ENCODE measurements around the gene RPL35A.

The RPL35A gene

DNA sequence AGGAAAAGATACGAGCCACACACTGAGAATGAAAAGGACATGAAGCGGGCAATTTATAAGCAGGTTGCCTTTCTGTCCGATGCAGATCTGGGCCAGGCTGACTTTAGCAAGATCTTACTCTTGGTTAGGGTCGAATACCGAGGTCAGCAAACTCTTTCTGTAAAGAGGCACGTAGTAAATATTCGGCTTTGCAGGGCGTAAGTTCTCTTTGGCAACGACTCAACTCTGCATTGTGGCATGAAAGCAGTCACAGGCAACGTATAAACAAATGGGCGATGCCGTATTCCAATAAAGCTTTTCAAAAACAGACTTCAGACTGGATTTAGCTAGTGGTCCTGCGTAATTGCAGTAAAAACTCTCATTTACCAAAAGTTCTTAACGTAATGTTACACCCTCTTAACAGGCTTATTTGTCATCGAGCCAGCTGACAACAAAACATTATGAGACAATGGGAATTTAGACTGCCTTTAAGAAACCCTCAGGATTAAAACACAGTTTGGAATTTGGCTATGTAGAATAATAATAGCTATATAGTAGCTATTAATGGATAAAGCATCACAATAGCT lies 13.1 kb upstream of the RPL35A start:
- Histone ChIP-seq H3K27me3 (ENCODE audit: insufficient read depth, low read depth, severe bottlenecking) (no peaks in the 10 kb centered on the region), H3K9me3 (ENCODE audit: severe bottlenecking) (no peaks in the 10 kb centered on the region), H3K36me3 (no peaks in the 10 kb centered on the region), H3K27ac (no peak overlapping the region), H3K4me3 (ENCODE audit: low read depth, low read length) (no peak overlapping the region)
- no peak for DNase-seq
- TF ChIP-seq CTCF (IDR thresholded peaks at IDR 0.05; ENCODE audit: low read depth, low read length): no peak

- Histone ChIP-seq H3K27me3 (ENCODE audit: insufficient read depth, low read depth, severe bottlenecking) (no peaks in the 10 kb centered on the region), H3K36me3 (no peaks in the 10 kb centered on the region), H3K4me3 (ENCODE audit: low read depth, low read length) (no peak overlapping the region), H3K9me3 (ENCODE audit: severe bottlenecking) (no peaks in the 10 kb centered on the region), H3K27ac (no peak overlapping the region)
- TF ChIP-seq CTCF (IDR thresholded peaks at IDR 0.05; ENCODE audit: low read depth, low read length): no peak
- no peak for DNase-seq
Measured at GRCh38 chr3:197940745-197941384, 9.1 kb upstream of the RPL35A start.

DNA sequence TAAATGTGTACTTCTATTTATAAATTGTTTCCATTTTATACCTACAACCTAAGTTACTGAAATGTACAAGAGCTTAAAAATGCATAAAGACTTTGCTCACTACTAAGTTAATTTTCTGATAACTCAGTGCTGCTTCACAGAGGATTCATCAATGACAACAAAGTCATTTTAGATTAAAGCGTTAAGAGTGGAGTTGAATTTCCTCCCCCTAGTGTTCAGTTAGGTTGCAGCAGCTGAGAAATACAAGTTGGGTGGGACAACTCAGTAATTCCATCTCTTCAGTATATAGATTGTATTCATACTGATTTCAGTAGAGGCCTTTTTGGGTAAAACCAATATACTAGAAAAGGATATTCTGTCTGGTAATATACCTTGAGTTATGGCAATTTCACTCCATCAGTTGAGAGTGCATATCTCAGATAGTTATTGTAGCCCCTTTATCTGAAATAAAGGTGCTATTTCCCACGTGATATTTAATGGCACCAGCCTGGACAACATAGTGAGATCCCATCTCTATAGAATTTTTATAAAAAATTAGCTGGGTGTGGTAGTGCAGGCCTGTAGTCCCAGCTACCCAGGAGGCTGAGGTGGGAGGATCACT lies 6.9 kb upstream of the RPL35A start:
- no peak for DNase-seq
- no peaks in the 10 kb centered on the region for H3K27me3 ChIP-seq (ENCODE audit: insufficient read depth, low read depth, severe bottlenecking)
- no peaks in the 10 kb centered on the region for H3K36me3 ChIP-seq
- peak; percentile 40; the same call in 1 of the 2 replicates for TF ChIP-seq CTCF (IDR thresholded peaks at IDR 0.05; ENCODE audit: low read depth, low read length)
- no peak overlapping the region for H3K4me3 ChIP-seq (ENCODE audit: low read depth, low read length)
- no peaks in the 10 kb centered on the region for H3K9me3 ChIP-seq (ENCODE audit: severe bottlenecking)
- no peak overlapping the region for H3K27ac ChIP-seq

DNA sequence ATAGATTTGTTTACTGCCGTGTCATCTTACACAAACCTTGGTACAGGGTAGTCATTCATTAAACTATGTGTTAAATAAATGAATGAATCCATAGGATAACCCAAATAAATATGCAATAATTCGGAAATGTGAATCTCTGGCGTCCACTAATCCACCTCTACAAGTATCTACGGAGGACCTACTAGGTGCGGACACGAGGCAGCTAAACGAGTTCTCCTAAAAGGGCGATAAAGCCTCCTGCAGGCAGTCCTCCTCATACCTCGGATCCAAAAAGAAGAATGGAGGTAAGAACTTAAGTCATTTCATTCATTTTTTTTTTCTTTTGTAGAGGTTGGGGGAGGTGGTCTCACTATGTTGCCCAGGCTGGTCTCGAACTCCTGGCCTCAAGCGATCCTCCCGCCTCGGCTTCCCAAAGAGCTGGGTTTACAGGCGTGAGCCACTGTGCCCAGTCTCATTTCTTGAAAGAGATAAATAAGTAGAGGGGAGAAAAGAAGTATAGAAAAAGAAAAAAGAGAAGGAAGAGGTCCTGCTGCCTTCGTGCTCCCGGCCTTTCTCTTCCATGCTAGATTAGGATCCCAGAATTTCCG lies 706 bp upstream of the RPL35A start:
- Histone ChIP-seq H3K27me3 (ENCODE audit: insufficient read depth, low read depth, severe bottlenecking) (no peaks in the 10 kb centered on the region), H3K36me3 (peaks cover 32% of the 10 kb centered on the region), H3K27ac (peak overlapping the region; percentile 91), H3K4me3 (ENCODE audit: low read depth, low read length) (peak overlapping the region; percentile 80), H3K9me3 (ENCODE audit: severe bottlenecking) (no peaks in the 10 kb centered on the region)
- no peak for TF ChIP-seq CTCF (IDR thresholded peaks at IDR 0.05; ENCODE audit: low read depth, low read length)
- DNase-seq: no peak

DNA sequence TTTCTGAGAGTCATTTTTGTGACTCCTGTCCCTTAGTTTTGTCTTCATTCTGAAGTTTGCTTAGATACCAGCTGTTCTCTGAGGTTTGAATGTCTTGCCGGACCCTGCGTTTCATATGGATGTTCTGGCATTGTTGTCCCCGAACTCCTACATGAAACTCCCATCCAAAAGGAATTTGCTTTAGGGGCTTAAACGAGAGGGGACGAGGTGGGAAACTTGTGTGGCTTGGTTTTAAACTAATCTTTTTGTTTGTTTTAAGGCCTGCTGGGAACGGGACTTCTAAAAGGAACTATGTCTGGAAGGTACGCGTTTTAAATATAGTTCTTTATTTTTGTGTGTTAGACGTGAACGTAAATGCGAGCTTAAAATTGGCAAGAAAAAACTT lies 679 bp downstream of the RPL35A start:
- Histone ChIP-seq H3K9me3 (ENCODE audit: severe bottlenecking) (no peaks in the 10 kb centered on the region), H3K27ac (peak overlapping the region; percentile 91), H3K27me3 (ENCODE audit: insufficient read depth, low read depth, severe bottlenecking) (no peaks in the 10 kb centered on the region), H3K4me3 (ENCODE audit: low read depth, low read length) (peak overlapping the region; percentile 80), H3K36me3 (peaks cover 36% of the 10 kb centered on the region)
- no peak for TF ChIP-seq CTCF (IDR thresholded peaks at IDR 0.05; ENCODE audit: low read depth, low read length)
- no peak for DNase-seq

Measured in WERI-Rb-1 (cell line).